ENCODE results near the gene SAGE1.
"Not testable (repeated sequence)": the region's sequence is repeated elsewhere in the genome, so short reads cannot be mapped to it uniquely, and the experiment has no call there.

- not testable (repeated sequence) for TF ChIP-seq CTCF, POLR2AphosphoS5, POLR2A (IDR thresholded peaks at IDR 0.05)
Measured at GRCh38 chrX:135854438-135854837, 39.1 kb upstream of the SAGE1 start, which contains the start of gene CT45A8.

Data from sigmoid colon (tissue), 4 donors.